Epidermal melanocyte (primary cell): ENCODE measurements around the gene ELOVL2.
A peak's percentile ranks its signal among the peaks of the same experiment; 100 is the strongest.
"Not testable (repeated sequence)": the region's sequence is repeated elsewhere in the genome, so short reads cannot be mapped to it uniquely, and the experiment has no call there.

Experiments
- DNase-seq: peaks from one replicate; pipeline ENCODE4 v3.0.0; 2011; ENCODE audit warnings: low spot score; ENCODE audit not compliant: insufficient read length

The ELOVL2 gene

GRCh38 chr6:10984959-10985358 is 59.1 kb downstream of the ELOVL2 start:
- not testable (repeated sequence) for DNase-seq

- DNase-seq, result no peak
Observed at GRCh38 chr6:10981409-10981808, 62.7 kb downstream of the ELOVL2 start.

- no peak for DNase-seq
Observed at GRCh38 chr6:10979603-10980002, 64.5 kb downstream of the ELOVL2 start.

GRCh38 chr6:10977231-10977968 is 66.7 kb downstream of the ELOVL2 start:
- DNase-seq, result no peak

GRCh38 chr6:10976571-10976970 is 67.5 kb downstream of the ELOVL2 start:
- no peak for DNase-seq

GRCh38 chr6:10972196-10972595 is 71.9 kb downstream of the ELOVL2 start:
- DNase-seq, result no peak

GRCh38 chr6:10970731-10971130 is 73.4 kb downstream of the ELOVL2 start:
- DNase-seq, result no peak

GRCh38 chr6:10968776-10969175 is 75.3 kb downstream of the ELOVL2 start:
- DNase-seq, result no peak

GRCh38 chr6:10964684-10965083 is 79.4 kb downstream of the ELOVL2 start:
- no peak for DNase-seq

GRCh38 chr6:10963113-10963512 is 81.0 kb downstream of the ELOVL2 start:
- DNase-seq, result no peak

- DNase-seq, result peak; percentile 25
Observed at GRCh38 chr6:10962673-10963072, 81.4 kb downstream of the ELOVL2 start.

- no peak for DNase-seq
Observed at GRCh38 chr6:10961837-10962236, 82.3 kb downstream of the ELOVL2 start.

- DNase-seq, result no peak
Observed at GRCh38 chr6:10960171-10960570, 83.9 kb downstream of the ELOVL2 start.

- DNase-seq, result no peak
Observed at GRCh38 chr6:10957414-10957886, 86.7 kb downstream of the ELOVL2 start.

- no peak for DNase-seq
Observed at GRCh38 chr6:10956776-10957175, 87.3 kb downstream of the ELOVL2 start.

- DNase-seq, result peak; percentile 28
Observed at GRCh38 chr6:10954590-10955010, 89.5 kb downstream of the ELOVL2 start.

GRCh38 chr6:10951675-10952282 is 92.3 kb downstream of the ELOVL2 start:
- peak; percentile 28 for DNase-seq

- no peak for DNase-seq
Observed at GRCh38 chr6:10949579-10950490, 94.3 kb downstream of the ELOVL2 start.

- no peak for DNase-seq
Observed at GRCh38 chr6:10947966-10948365, 96.1 kb downstream of the ELOVL2 start.

GRCh38 chr6:10945845-10946244 is 98.3 kb downstream of the ELOVL2 start:
- no peak for DNase-seq

- no peak for DNase-seq
Observed at GRCh38 chr6:10939840-10940239, 104.3 kb downstream of the ELOVL2 start.

GRCh38 chr6:10933126-10933525 is 111.0 kb downstream of the ELOVL2 start:
- DNase-seq, result no peak
